HG03045 (cell line): ENCODE data around the gene CCDC51.
"Not testable (repeated sequence)": the region's sequence is repeated elsewhere in the genome, so short reads cannot be mapped to it uniquely, and the experiment has no call there.

Experiments
- ATAC-seq: cut with Tn5 transposase; IDR thresholded peaks from one replicate; pipeline ENCODE4 v1.9.1; 2021; ENCODE audit warnings: mild to moderate bottlenecking, moderate library complexity; ENCODE audit not compliant: unreplicated experiment

Gene CCDC51

DNA sequence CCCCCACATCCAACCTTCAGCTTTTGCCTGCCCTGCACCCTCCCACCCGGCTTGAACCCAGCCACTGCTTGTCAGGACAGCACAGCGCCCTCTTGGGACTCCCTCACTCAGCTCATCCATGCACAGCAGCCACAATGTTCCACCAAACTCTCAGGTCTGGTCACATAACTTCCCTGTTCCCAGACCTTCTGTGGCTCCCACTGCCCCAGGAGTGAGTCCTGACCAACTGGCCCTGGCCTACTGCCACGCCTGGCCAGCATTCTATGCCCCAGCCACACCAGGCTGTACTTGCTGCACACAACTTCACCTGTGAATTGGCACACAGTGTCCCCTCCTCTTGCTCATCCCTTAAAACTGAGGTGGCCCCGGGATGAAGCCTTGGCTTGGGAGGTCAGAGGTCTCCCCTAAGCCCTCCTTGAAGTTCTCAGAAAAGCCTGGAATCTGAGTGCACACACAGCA is 31.1 kb downstream of the CCDC51 start:
- no peak for ATAC-seq

- no peak for ATAC-seq
Measured at GRCh38 chr3:48407542-48408099, 32.3 kb downstream of the CCDC51 start.

DNA sequence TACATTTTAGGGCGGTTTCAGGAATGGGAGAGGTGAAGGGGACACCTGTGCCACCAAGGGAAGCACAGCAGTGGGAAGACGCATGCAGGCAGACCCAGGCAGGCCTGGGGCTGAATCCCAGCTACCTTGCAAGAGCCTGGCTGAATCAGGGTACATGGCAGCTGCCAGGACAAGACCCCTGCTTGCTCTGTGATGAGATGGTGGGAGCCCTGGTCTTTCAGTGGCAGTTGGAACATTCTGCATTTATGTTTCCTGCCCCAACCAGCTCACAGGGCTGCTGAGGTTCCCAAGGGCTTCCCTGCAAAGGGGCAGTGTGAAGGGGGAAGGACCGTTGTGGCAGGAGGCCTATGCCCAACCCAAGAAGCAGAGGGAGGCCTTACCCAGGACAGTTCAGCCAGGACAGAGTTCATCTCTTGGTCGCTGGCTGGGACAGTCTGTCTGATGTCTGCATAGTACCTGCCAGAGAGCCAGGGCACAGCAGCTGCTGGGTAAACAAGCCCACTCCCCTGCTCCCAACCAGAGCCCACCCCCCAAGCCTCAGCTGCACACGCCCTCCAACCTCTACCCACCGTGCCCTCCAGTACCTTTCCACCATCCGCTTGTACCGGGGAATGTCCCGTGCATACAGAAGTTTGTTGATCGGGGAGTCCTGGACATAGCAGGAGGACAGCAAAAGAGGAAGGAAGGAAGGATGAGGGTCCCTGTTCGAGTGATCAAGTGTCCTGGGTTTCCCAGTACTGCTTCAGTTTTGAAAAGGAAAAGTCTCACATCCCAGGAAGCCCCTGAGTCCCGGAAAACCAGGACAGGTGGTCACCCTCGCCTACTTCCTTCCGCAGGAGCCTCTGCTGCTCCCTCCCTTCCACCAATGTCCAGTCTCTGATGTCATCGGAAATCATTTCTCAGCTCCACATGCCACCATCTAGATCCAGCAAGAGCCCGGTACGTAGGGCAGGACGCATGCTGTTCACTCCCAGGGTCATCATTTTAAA is 33.2 kb downstream of the CCDC51 start:
- ATAC-seq: no peak

DNA sequence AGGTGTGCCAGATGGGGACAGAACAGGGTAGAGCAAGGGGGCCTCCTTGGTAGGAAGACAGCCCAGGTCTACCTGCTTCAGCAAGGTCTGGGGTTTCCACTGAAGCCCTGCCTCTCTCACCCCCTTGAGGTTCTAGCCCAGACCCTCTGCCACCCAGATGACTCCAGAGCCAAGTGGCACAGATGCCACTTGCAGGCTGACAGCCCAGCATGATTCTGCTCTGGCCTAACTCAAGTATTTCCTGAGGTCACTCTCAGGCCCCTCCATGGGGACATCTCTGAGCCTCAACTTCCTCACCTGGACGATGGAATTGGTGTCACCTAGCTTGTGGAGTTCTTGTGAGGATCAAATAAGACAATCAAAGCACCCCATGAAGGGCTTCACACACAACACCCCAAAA is 33.9 kb downstream of the CCDC51 start:
- ATAC-seq: no peak

GRCh38 chr3:48405343-48405881 is 34.5 kb downstream of the CCDC51 start:
- no peak for ATAC-seq

GRCh38 chr3:48404440-48405342 is 35.2 kb downstream of the CCDC51 start:
- ATAC-seq: no peak

GRCh38 chr3:48403533-48404439 is 36.1 kb downstream of the CCDC51 start:
- ATAC-seq: no peak

- ATAC-seq: no peak
Measured at GRCh38 chr3:48402907-48403306, 37.0 kb downstream of the CCDC51 start.

GRCh38 chr3:48402281-48402732 is 37.6 kb downstream of the CCDC51 start:
- no peak for ATAC-seq

- not testable (repeated sequence) for ATAC-seq
Measured at GRCh38 chr3:48401434-48401901, 38.5 kb downstream of the CCDC51 start.

DNA sequence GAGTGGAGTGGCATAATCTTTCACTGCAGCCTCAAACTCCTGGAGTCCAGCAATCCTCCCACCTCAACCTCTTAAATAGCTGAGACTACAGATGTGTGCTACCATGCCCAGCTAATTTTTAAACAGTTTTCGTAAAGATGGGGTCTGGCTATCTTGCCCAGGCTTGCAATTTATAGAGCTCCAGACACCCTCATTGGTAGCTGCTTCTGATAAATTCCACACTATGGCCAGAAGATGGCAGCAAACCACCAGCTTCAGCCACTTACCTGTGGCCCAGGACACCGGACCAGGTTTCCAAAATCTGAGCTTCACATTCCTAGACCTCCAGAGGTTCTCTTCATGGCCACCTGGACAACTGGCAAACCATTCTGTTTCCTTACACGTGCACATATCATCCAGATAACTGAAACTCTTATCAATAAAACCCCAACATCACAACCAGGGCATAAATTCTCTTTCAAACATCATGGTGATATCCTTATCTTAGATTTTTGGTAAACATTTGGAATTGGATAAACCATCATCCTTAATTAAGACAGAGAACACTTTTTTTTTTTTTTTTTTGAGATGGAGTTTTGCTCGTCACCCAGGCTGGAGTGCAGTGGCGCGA is 39.0 kb downstream of the CCDC51 start:
- no peak for ATAC-seq

DNA sequence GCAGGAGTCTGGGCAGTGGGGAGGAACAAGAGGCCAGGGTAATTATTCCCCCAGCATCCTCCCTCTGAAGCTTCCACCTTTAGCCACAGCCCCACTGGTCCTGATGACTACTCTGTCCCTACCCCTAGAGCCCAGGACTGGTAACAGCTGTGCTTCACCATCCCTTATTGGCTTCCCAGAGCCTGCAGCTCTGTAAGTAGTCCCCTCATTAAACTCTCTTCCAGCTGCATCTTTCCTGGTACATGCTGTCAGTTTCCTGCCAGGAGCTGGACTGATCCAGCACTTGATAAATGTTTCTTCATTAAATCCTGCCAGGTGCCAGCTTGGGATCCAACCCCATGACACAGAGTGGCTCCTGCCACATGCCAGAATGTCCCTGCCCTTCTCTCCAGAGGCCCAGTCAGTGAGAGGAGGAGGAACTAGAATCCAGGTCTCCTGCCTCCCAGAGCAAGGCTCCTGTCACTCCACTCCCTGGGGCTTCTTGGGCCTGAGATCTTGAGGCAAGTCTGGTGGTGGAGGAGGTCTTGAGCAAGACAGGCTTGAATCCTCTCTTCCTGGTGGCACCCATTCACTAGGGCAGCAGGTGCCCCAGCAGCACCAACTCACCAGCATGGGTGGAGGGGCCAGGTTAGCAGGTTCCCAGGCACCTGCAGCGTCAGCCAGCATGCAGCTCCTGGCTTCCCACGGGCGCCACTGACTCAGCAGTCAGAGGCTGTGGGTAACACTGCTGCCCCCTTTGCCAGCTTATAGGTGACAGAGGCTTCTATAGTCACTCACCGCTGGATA is 40.3 kb downstream of the CCDC51 start:
- no peak for ATAC-seq

DNA sequence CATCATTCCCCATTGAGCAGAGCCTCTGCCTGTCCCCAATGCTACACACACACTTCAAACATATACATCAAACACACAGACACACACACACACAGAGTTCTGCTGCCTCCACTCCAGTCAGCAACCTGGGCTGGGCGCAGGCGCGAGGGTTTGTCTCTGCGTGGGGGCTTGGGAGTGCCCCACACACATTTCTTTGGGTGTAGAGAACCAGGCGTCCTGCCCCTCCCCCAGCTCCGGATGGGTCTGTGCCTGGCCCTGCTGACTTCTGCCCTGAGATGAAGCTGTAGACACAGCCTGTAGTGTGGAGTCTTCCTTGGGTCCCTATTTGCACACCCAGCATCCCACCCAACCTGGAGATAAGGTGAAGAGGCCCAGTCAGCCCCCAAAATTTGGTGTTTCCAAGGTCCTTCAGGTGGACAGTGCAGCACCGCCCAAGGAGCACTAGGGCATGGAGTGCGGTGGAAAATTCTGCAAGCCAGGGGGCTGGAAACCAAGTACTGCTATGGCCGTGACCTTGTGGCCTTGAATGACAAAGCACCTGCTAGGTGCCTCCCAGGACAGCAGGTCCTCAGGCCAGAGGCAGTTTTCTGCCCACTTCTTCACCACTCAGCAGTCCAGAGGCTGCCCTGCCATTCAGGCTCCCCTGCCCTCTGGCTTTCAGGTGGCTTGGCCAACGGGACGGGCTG is 41.1 kb downstream of the CCDC51 start:
- no peak for ATAC-seq

- no peak for ATAC-seq
Measured at GRCh38 chr3:48397767-48398681, 41.9 kb downstream of the CCDC51 start.

- no peak for ATAC-seq
Measured at GRCh38 chr3:48395714-48396113, 44.2 kb downstream of the CCDC51 start.

DNA sequence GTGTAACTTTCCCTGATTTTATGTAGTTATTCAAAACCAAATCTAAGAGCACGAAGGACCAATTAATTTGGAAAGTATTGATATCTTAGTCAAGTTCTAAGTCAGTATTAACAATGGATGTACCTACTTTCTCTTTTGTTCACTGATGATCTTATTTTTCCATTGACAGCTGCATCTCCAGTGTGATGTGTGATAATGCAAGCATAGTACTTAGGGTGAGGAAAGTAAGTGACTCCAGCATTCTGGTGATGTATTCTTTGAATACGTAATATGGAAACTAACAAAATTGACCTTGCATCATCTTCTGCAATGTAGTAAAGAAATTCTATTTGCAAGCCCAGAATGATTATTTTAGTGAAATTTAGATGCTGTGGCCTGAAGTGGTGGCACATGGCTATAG is 45.5 kb downstream of the CCDC51 start:
- no peak for ATAC-seq

- ATAC-seq: no peak
Measured at GRCh38 chr3:48388966-48389365, 51.0 kb downstream of the CCDC51 start.
